Transverse colon (tissue), 4 donors: ENCODE data around the gene TMEM19. TPM values are rescaled to one million over a fixed set of nuclear protein-coding genes. Genes with fewer than 3 reads are reported as not detected.

Experiments
- DNase-seq: peaks from one replicate; pipeline ENCODE4 v3.0.0-alpha.2; 2019
- H3K27ac ChIP-seq, 4 donors: fragments of 200-600 bp; sonication (generic); 2 replicates each; pipeline ENCODE4 v1.5.1; 2016 to 2018; ENCODE audit warnings: inconsistent platforms in 4 of 4
- H3K27me3 ChIP-seq: fragments of 200-600 bp; sonication (generic); 2 replicates; pipeline ENCODE4 v1.5.1; 2017; ENCODE audit warnings: inconsistent platforms
- H3K36me3 ChIP-seq, 4 donors: fragments of 200-600 bp; sonication (generic); 2 replicates each; pipeline ENCODE4 v1.5.1; 2017 to 2019; ENCODE audit warnings: inconsistent platforms in 4 of 4
- H3K4me1 ChIP-seq, 4 donors: fragments of 200-600 bp; sonication (generic); 2 replicates each; pipeline ENCODE4 v1.5.1; 2017 to 2020; ENCODE audit warnings: inconsistent platforms in 4 of 4
- H3K4me3 ChIP-seq, 4 donors: fragments of 200-600 bp; sonication (generic); 1 replicate in 1 of 4; 2 replicates in 3 of 4; pipeline versions ENCODE4 v1.5.1 to v1.6.1; 2017 to 2019; ENCODE audit warnings: inconsistent platforms in 4 of 4
- H3K9me3 ChIP-seq, 2 donors: fragments of 200-600 bp; sonication (generic); 2 replicates each; pipeline ENCODE4 v1.5.1; 2017 to 2019; ENCODE audit warnings: inconsistent platforms in 2 of 2
- CTCF ChIP-seq, 5 experiments: fragments of 200-600 bp in 3 of 5; fragments of 450-650 bp in 2 of 5; sonication (generic) in 3 of 5; IDR thresholded peaks; 1 replicate in 2 of 5; 2 replicates in 3 of 5; pipeline ENCODE4 v1.5.1; 2016 to 2017; ENCODE audit warnings: antibody characterized with exemption in 5 of 5, inconsistent platforms in 3 of 5, mild to moderate bottlenecking in 2 of 5, moderate library complexity in 1 of 5
- EP300 ChIP-seq: sonication (generic); formaldehyde crosslinking; IDR thresholded peaks from one replicate; pipeline ENCODE4 v1.6.1; 2017; ENCODE audit warnings: antibody characterized with exemption, low read depth
- POLR2A ChIP-seq: fragments of 450-650 bp; IDR thresholded peaks from one replicate; pipeline ENCODE4 v1.6.1; 2016; ENCODE audit warnings: antibody characterized with exemption, mild to moderate bottlenecking, moderate library complexity
- POLR2AphosphoS5 ChIP-seq, 3 donors: sonication (generic); formaldehyde crosslinking; IDR thresholded peaks; one replicate each; pipeline ENCODE4 v1.6.1; 2016; ENCODE audit warnings: antibody characterized with exemption in 3 of 3
- WGBS, 2 donors: methylation state at CpG; one replicate each; pipeline ENCODE4 v1.1.5; 2018; ENCODE audit warnings: low coverage in 1 of 2; 5-methylcytosine and 5-hydroxymethylcytosine counted together
- in situ Hi-C, 4 donors: fragments of 200-750 bp; cut with MboI; loops; one replicate each; pipeline versions ENCODE4 v1.15.0 to v1.15.1; 2017; ENCODE audit warnings: low sequenced_read_pairs in 3 of 4, low pct_ligation_motif_present in 1 of 4, low pct_unique_long_range_greater_than_20kb in 1 of 4
- intact Hi-C: fragments of 100-400 bp; cut with DNase I; formaldehyde crosslinking; loops from one replicate; pipeline ENCODE4 v1.15.1; 2023; ENCODE audit warnings: low total_unique reads
- total RNA-seq, 4 donors: library from RNA; depleted of rRNA; stranded (reverse); fragments of >200 nt; gene quantifications; one replicate each; pipeline ENCODE4 v1.1.0, GENCODE V29; 2016

TMEM19 gene
- total RNA-seq, 4 donors from 2014 or later = 7.9 to 41.1 (median 20.4) TPM

GRCh38 chr12:71744522-71745300 is 58.8 kb downstream of the TMEM19 start:
- WGBS, 2 donors = 91% methylated on average over 5 of the region's 5 CpGs

GRCh38 chr12:71746974-71747611 is 61.2 kb downstream of the TMEM19 start:
- DNase-seq = peak; percentile 46
- Histone ChIP-seq H3K9me3 (no peaks in the 10 kb centered on the region), H3K27ac (no peak overlapping the region), H3K36me3 (no peaks in the 10 kb centered on the region), H3K27me3 (no peaks in the 10 kb centered on the region), H3K4me1 (peaks cover 0 to 6% (median 2%) of the 10 kb centered on the region in 4 donors), H3K4me3 (no peak overlapping the region)
- in situ Hi-C loops (loop anchor here (10.0 to 25.0 kb wide), 3 partner anchors 72 to 335 kb away; no protein-coding TSS in a partner anchor), intact Hi-C loops (loop anchor here (10.0 kb wide), 2 partner anchors 82 to 332 kb away; partner anchors contain the start of genes THAP2 and ZFC3H1)
- 20 to 29% methylated on average over 1 to 4 of the region's 4 CpGs for WGBS, 2 donors
- TF ChIP-seq POLR2AphosphoS5 (IDR thresholded peaks at IDR 0.05) (no peak), CTCF (IDR thresholded peaks at IDR 0.05) (peak; percentile 65 to 83 (median 73)), EP300 (no peak), POLR2A (no peak)

More at GRCh38 chr12:71744522-71745300, 58.8 kb downstream of the TMEM19 start:
- no peak for DNase-seq
- Histone ChIP-seq H3K9me3 (no peaks in the 10 kb centered on the region), H3K27ac (no peak overlapping the region), H3K4me1 (peaks cover 0 to 6% (median 2%) of the 10 kb centered on the region in 4 donors), H3K27me3 (no peaks in the 10 kb centered on the region), H3K36me3 (no peaks in the 10 kb centered on the region), H3K4me3 (no peak overlapping the region)
- in situ Hi-C loops = loop anchor here (10.0 to 25.0 kb wide), 3 partner anchors 70 to 332 kb away; no protein-coding TSS in a partner anchor
- TF ChIP-seq POLR2AphosphoS5 (IDR thresholded peaks at IDR 0.05) (no peak), CTCF (IDR thresholded peaks at IDR 0.05) (no peak), EP300 (no peak), POLR2A (no peak)
- intact Hi-C loops = loop anchor here (10.0 kb wide), 2 partner anchors 80 to 330 kb away; partner anchors contain the start of genes THAP2 and ZFC3H1

GRCh38 chr12:71748081-71748850 is 62.4 kb downstream of the TMEM19 start:
- intact Hi-C loops (loop anchor here (10.0 kb wide), 2 partner anchors 83 to 333 kb away; partner anchors contain the start of genes THAP2 and ZFC3H1), in situ Hi-C loops (loop anchor here (10.0 to 25.0 kb wide), 3 partner anchors 73 to 336 kb away; no protein-coding TSS in a partner anchor)
- no peaks in the 10 kb centered on the region for H3K36me3 ChIP-seq
- no peaks in the 10 kb centered on the region for H3K9me3 ChIP-seq
- H3K27ac ChIP-seq = no peak overlapping the region
- DNase-seq = no peak
- peaks cover 0 to 6% (median 2%) of the 10 kb centered on the region in 4 donors for H3K4me1 ChIP-seq
- WGBS, 2 donors = 44 to 50% methylated on average over 5 of the region's 5 CpGs
- no peaks in the 10 kb centered on the region for H3K27me3 ChIP-seq
- H3K4me3 ChIP-seq = no peak overlapping the region
- TF ChIP-seq CTCF (IDR thresholded peaks at IDR 0.05) (no peak), POLR2A (no peak), EP300 (no peak), POLR2AphosphoS5 (IDR thresholded peaks at IDR 0.05) (no peak)
